Type B pancreatic cell (in vitro differentiated cells): Measurements from ENCODE around the gene ERBB2. TPM values are rescaled to one million over a fixed set of nuclear protein-coding genes. Genes with fewer than 3 reads are reported as not detected.
A peak's percentile ranks its signal among the peaks of the same experiment; 100 is the strongest.

ENCODE experiments used
- DNase-seq: peaks from one replicate; pipeline ENCODE4 v3.0.0; 2021; ENCODE audit warnings: mixed read lengths; ENCODE audit not compliant: unreplicated experiment; ENCODE audit errors: extremely low spot score
- H3K27ac Mint-ChIP-seq: 2 replicates; pipeline ENCODE4 v1.8.0; 2021; ENCODE audit warnings: mild to moderate bottlenecking, mixed read lengths
- H3K27me3 Mint-ChIP-seq: 2 replicates; pipeline ENCODE4 v1.8.0; 2021; ENCODE audit warnings: mixed read lengths
- H3K36me3 Mint-ChIP-seq: 2 replicates; pipeline ENCODE4 v1.8.0; 2021; ENCODE audit warnings: mixed read lengths
- H3K4me1 Mint-ChIP-seq: one replicate; pipeline ENCODE4 v1.8.0; 2021; ENCODE audit warnings: mixed read lengths; ENCODE audit not compliant: unreplicated experiment
- H3K4me3 Mint-ChIP-seq: 2 replicates; pipeline ENCODE4 v1.8.0; 2021; ENCODE audit warnings: mild to moderate bottlenecking, mixed read lengths
- H3K9me3 Mint-ChIP-seq: 2 replicates; pipeline ENCODE4 v1.8.0; 2021; ENCODE audit warnings: mixed read lengths
- CTCF ChIP-seq: fragments of 200-600 bp; sonication (generic); conservative IDR thresholded peaks from 2 replicates; pipeline ENCODE4 v1.5.0; 2021; ENCODE audit warnings: antibody characterized with exemption, mild to moderate bottlenecking
- microRNA-seq: library from miRNA; unstranded; fragments of <30 nt; microRNA quantifications from one replicate; pipeline ENCODE4, GENCODE V29; 2020
- total RNA-seq: library from RNA; stranded (reverse); gene quantifications from 2 replicates; pipeline ENCODE4 v1.2.1, GENCODE V29; 2021; ENCODE audit warnings: low replicate concordance

The ERBB2 gene
- total RNA-seq, 1 donor from 2014 or later = 123 TPM

DNA sequence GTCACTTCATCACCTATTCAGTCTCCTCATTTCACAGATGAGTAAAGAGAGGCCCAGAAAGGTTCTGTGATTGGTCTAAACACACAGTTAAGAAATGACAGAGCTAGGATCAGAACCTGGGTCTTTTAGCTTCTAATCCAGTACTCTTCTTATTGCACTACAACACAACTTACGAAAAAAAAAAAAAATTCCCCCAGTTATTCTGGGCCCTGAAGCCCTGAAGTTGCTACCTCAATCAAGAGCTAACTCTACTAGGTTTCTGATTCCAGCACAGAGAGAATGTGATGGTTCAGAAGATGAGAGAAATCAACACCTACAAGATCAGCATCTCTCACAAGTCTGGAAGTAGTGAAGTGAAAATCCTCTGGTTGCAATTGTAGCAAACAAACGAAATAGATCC lies 75.2 kb downstream of the ERBB2 start:
- H3K27ac Mint-ChIP-seq = no peak overlapping the region
- TF ChIP-seq CTCF = no peak
- no peak overlapping the region for H3K4me3 Mint-ChIP-seq
- no peaks in the 10 kb centered on the region for H3K9me3 Mint-ChIP-seq
- no peaks in the 10 kb centered on the region for H3K36me3 Mint-ChIP-seq
- DNase-seq = no peak
- H3K4me1 Mint-ChIP-seq = peaks cover 3% of the 10 kb centered on the region
- H3K27me3 Mint-ChIP-seq = peaks cover 11% of the 10 kb centered on the region

- Mint-ChIP-seq H3K27me3 (peaks cover 11% of the 10 kb centered on the region), H3K27ac (no peak overlapping the region), H3K36me3 (no peaks in the 10 kb centered on the region), H3K9me3 (no peaks in the 10 kb centered on the region), H3K4me3 (no peak overlapping the region), H3K4me1 (peaks cover 5% of the 10 kb centered on the region)
- no peak for TF ChIP-seq CTCF
- DNase-seq = no peak
Measured at GRCh38 chr17:39776252-39776651, 76.4 kb downstream of the ERBB2 start.

- peaks cover 6% of the 10 kb centered on the region for H3K27me3 Mint-ChIP-seq
- no peak for TF ChIP-seq CTCF
- H3K27ac Mint-ChIP-seq = no peak overlapping the region
- no peak for DNase-seq
- H3K4me3 Mint-ChIP-seq = no peak overlapping the region
- H3K4me1 Mint-ChIP-seq = peaks cover 17% of the 10 kb centered on the region
- H3K9me3 Mint-ChIP-seq = peaks cover 4% of the 10 kb centered on the region
- H3K36me3 Mint-ChIP-seq = no peaks in the 10 kb centered on the region
Measured at GRCh38 chr17:39777534-39778365, 77.9 kb downstream of the ERBB2 start.

Small RNAs within 50 kb of the gene (microRNA-seq; reads per million reads assigned to microRNA genes)
- 2.8 reads per million, percentile 3 among the genes with 10 or more reads in this experiment for gene MIR4728

Other genes with a start within 250 kb of the ERBB2 start
- 33.7 and 46.2 TPM in 2 replicates for gene MED1, start 248.8 kb upstream of the ERBB2 start, total RNA-seq
- 60.7 and 64.5 TPM in 2 replicates for gene CDK12, start 238.6 kb upstream of the ERBB2 start, total RNA-seq
- gene NEUROD2, start 92.1 kb upstream of the ERBB2 start, total RNA-seq = not detected in 2 replicates
- 1.8 and 3.7 TPM in 2 replicates for gene PPP1R1B, start 73.1 kb upstream of the ERBB2 start, total RNA-seq
- gene STARD3, start 62.9 kb upstream of the ERBB2 start, total RNA-seq = 52.0 and 62.0 TPM in 2 replicates
- gene TCAP, start 34.7 kb upstream of the ERBB2 start, total RNA-seq = 1.5 and 2.4 TPM in 2 replicates
- gene PNMT, start 31.6 kb upstream of the ERBB2 start, total RNA-seq = 3.3 and 5.4 TPM in 2 replicates
- 23.5 and 31.5 TPM in 2 replicates for gene PGAP3, start 12.0 kb upstream of the ERBB2 start, total RNA-seq
- 39.8 and 67.2 TPM in 2 replicates for gene MIEN1, start 30.5 kb downstream of the ERBB2 start, total RNA-seq
- gene GRB7, start 37.9 kb downstream of the ERBB2 start, total RNA-seq = 31.8 and 73.9 TPM in 2 replicates
- 0.19 and 0.29 TPM in 2 replicates for gene IKZF3, start 164.2 kb downstream of the ERBB2 start, total RNA-seq
- not detected in 2 replicates for gene ZPBP2, start 168.1 kb downstream of the ERBB2 start, total RNA-seq
- gene GSDMB, start 218.6 kb downstream of the ERBB2 start, total RNA-seq = 15.8 and 16.4 TPM in 2 replicates
- 59.8 and 82.7 TPM in 2 replicates for gene ORMDL3, start 227.5 kb downstream of the ERBB2 start, total RNA-seq
- not detected in 2 replicates for gene LRRC3C, start 227.7 kb downstream of the ERBB2 start, total RNA-seq